NCI-H1417 treated with DMSO at 0.1 percent for 48 hours (cell line): ENCODE results near the gene CHAF1A.

Source experiments
- DNase-seq: peaks from one replicate; lab custom pipeline; 2025; lab: John Stamatoyannopoulos, UW

CHAF1A gene, protein sequence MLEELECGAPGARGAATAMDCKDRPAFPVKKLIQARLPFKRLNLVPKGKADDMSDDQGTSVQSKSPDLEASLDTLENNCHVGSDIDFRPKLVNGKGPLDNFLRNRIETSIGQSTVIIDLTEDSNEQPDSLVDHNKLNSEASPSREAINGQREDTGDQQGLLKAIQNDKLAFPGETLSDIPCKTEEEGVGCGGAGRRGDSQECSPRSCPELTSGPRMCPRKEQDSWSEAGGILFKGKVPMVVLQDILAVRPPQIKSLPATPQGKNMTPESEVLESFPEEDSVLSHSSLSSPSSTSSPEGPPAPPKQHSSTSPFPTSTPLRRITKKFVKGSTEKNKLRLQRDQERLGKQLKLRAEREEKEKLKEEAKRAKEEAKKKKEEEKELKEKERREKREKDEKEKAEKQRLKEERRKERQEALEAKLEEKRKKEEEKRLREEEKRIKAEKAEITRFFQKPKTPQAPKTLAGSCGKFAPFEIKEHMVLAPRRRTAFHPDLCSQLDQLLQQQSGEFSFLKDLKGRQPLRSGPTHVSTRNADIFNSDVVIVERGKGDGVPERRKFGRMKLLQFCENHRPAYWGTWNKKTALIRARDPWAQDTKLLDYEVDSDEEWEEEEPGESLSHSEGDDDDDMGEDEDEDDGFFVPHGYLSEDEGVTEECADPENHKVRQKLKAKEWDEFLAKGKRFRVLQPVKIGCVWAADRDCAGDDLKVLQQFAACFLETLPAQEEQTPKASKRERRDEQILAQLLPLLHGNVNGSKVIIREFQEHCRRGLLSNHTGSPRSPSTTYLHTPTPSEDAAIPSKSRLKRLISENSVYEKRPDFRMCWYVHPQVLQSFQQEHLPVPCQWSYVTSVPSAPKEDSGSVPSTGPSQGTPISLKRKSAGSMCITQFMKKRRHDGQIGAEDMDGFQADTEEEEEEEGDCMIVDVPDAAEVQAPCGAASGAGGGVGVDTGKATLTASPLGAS

GRCh38 chr19:4402171-4403004 lies at the start of gene CHAF1A:
TSS of gene CHAF1A (plus strand) at chr19:4402640. CDS start at chr19:4402763, 123 bp downstream.
- DNase-seq = peak; percentile 95

- DNase-seq = no peak
Observed at GRCh38 chr19:4352701-4353121, 49.7 kb upstream of the CHAF1A start.

DNA sequence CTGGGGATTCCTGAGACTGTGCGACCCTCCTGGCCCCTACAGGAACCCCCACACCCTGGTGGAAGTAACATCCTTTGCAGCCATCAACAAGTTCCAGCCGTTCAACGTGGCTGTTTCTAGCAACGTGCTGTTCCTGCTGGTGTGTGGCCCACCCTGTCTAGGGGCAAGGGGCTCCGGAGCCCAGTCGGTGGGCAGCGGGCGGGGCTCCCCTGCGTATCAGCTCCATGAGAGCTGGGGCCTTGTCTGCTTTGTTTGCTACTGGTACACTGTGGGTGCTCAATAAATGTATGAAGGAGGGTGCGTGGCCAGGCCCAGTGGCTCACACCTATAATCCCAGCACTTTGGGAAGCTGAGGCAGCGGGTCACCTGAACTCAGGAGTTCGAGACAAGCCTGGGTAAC lies 48.2 kb upstream of the CHAF1A start:
- no peak for DNase-seq

- DNase-seq = no peak
Observed at GRCh38 chr19:4354897-4355296, 47.5 kb upstream of the CHAF1A start.

DNA sequence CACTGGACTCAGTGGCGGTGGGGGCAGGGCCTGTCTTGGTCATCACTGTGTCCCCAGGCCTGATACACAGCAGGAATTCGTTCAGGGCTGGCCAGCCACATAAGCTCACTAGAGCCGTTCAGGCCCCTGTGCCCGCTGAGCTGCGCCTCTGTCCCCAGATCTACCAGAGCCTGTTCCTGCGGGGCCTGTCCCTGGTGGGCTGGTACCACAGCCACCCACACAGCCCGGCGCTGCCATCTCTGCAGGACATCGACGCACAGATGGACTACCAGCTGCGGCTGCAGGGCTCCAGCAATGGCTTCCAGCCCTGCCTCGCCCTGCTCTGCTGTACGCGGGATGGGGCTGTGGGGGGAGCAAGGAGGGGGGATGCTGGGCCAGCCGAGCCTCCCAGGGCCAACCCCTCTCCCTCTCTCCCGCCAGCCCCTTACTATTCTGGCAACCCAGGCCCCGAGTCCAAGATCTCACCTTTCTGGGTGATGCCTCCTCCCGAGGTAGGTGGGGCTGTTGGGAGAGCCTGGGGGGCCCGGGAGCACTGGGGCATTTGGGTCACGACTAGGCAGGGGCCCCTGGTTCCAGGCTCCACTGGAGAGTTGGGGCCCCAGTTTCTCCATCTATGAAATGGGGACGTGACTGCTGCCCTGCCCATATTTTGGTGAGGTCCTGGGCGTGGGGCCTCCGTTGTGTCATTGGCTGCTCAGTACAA lies 45.2 kb upstream of the CHAF1A start:
- DNase-seq = no peak

GRCh38 chr19:4357921-4358326 lies 44.5 kb upstream of the CHAF1A start:
- DNase-seq = no peak

GRCh38 chr19:4358709-4359626 lies 43.5 kb upstream of the CHAF1A start:
- DNase-seq = no peak

GRCh38 chr19:4359627-4360000 lies 42.8 kb upstream of the CHAF1A start:
- no peak for DNase-seq

GRCh38 chr19:4360081-4360569 lies 42.3 kb upstream of the CHAF1A start:
- DNase-seq = no peak

DNA sequence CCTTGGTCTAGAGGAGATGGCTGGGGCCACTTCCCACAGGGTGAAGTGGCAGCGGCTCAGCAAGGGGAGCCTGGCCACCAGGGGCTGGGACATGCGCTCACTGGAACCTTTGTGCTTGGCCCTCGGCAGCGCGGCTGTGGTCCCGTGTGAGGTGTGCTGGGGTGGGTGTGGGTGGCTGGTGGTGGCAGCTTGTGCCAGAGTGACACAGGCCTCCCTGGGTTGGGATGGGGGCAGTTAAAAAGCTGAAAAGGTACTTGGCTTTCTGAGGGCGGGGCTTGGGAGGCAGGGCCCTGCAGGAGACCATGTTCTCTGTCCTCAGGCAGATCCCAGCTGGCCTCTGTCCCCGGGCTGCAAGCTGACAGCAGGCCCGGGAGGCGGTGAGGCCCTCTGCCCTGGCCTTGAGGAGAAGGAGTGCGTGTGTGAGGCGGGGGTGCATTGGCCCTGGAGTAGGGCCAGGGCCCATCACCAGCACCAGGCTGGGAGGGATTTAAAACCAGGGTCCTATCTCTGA lies 41.7 kb upstream of the CHAF1A start:
- DNase-seq = no peak

- no peak for DNase-seq
Observed at GRCh38 chr19:4361152-4362046, 41.0 kb upstream of the CHAF1A start.

DNA sequence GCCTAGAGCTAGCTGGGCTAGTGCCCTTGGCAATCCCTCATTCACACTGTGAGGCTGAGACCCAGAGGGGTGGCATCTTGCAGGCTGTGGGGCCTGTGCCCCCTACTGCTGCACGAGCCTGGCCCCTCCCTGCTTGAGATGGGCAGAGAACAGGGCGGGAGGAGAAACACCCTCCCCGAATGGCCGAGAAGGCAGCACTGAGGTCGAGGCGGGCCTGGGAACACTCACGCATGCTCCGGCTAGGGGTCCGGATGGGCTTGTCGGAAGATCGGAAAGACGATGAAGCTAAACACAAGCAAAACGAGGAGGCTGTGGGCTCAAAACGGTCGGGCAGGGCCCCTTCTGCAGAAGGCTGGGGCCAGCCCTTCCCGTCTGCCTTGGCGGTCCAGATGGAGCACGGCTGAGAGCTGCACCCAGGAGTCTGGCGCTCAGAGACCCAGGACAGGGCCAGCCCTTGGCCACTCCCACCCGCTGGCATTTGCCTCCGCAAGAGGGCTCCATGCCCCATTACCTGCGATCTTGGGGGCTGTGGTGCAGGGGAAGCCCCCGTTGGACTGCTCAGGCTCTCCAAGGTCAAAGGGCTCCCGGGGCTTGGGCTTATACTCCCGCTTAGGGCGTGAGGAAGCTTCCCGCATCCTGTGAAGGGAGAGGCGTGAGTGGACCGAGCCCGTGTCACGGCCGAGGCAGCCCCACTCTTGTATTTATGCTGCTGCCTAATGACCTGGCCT lies 40.2 kb upstream of the CHAF1A start:
- DNase-seq = no peak

DNA sequence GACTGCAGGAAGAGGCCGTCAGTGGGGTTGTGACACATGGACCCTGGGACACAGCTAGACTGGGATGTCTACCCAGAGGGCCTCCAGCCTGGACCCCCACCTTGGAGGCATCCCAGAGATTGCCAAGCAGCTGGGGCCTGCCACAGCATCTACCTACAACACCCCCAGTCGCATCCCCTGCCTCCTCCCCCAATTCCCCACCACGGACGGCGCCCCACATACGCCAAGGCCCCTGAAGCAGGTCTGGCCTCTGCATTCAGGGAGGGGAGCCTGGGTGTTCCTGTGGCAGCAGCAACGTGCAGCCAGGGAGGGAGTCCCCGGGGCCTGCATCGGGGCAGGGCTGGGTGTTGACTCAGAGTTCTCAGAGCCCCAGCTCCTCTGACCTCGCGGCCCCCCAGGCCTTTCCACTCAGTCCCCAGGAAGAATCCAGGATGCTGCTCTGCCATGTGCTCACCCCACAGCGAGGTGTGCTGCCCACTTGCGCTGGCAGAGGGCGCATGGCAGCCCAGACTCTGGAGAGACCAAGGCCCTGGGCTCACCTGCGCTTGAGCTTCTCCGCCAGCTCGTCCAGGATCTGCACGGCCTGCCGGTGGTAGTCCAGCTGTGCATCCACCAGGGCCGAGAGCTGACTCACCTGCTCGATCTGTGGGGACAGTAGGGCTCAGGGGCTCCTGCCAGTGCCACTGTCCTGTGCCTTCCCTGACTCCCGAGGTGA lies 39.5 kb upstream of the CHAF1A start:
- DNase-seq = no peak

- no peak for DNase-seq
Observed at GRCh38 chr19:4363571-4364304, 38.7 kb upstream of the CHAF1A start.

DNA sequence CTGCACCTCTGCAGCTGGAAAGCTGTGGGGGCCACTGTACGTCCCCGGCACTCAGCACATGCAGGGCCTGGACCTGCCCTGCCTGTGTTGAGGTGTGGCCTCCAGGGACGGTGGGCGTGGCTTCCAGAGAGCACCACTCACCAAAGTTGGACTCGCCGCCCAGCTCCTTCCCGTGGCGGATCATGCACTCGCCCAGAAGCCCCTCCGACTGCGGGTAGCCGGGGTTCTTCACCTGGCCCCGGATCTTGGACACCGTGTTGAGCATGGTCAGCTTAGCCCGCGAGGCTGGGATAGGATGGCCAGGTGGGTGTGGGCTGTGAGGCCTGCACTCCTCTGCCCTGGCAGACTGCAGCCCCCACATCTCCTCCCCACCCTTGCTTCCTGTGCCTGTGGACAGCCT lies 37.1 kb upstream of the CHAF1A start:
- DNase-seq = no peak

DNA sequence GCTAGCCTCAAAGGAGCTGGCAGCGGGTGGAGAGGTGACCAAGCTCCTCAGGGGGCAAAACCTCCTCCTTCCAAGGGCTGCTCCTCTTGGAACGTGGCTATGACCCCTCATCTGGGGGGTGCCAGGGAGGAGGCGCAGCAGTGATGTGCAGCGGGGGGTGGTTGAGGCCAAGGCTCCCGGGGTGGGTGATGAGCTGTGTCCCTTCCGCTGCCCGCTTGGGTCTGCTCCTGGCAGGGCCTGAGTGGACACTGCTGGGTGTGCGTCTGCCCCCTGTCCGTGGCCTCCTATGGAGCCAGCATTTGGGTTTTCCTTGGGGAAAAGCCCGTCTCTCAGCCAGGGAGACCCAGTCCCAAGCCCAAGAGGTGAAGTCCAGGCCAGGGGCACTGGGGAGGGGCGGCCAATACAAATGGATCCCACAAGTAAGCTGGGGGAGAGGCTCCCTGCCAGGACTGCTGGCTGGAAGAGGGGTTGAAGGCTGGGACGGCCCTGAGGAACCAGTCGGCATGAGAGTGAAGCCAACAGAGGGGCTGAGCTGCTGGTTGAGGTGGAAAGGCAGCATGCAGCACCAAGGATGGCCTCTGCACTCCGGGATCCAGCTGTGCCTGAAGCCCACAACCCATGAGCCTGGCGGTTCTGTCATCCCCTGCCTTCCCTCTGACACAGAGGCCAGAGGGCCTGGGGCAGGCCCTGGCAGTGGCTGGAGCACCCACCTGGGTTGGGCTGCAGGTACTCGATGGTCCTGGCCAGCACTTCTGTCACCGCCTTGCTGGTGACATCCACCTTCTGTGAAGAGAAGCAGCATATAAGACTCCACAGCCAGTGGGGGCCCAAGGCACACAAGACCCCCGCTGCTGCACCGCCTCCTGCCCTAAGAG lies 36.4 kb upstream of the CHAF1A start:
- no peak for DNase-seq
